A673 (cell line): Measurements from ENCODE around the gene STAG1. TPM values are rescaled to one million over a fixed set of nuclear protein-coding genes. Genes with fewer than 3 reads are reported as not detected.

ENCODE experiments used
- BruUV-seq: library from RNA; stranded (reverse); fragments of 400-500 nt; replicated peaks from 2 replicates; lab custom pipeline; 2021; lab: Mats Ljungman, UMichigan
- CTCF ChIA-PET: fragments of 300-600 bp; sonication (Branson Sonifier 250); formaldehyde crosslinking; loops from one replicate; lab custom pipeline; 2022; ENCODE audit warnings: antibody characterized with exemption; lab: Charles Lee
- POLR2A ChIA-PET: fragments of 300-600 bp; sonication (Branson Sonifier 250); formaldehyde crosslinking; loops from one replicate; lab custom pipeline; 2022; ENCODE audit warnings: antibody characterized with exemption; ENCODE audit not compliant: low non-redundant PET; lab: Charles Lee
- DNase-seq: peaks from one replicate; pipeline ENCODE4 v3.0.0-alpha.2; 2015; ENCODE audit warnings: low spot score
- H3K27ac ChIP-seq: fragments of 200-600 bp; sonication (generic); 2 replicates; pipeline ENCODE4 v1.5.1; 2016; ENCODE audit warnings: mixed run types, low read depth, mild to moderate bottlenecking, mixed read lengths, antibody characterized with exemption, low read length; ENCODE audit not compliant: poor library complexity, severe bottlenecking
- H3K27me3 ChIP-seq: fragments of 200-600 bp; sonication (generic); replicated peaks from 2 replicates; pipeline ENCODE4 v1.6.1; 2017; ENCODE audit warnings: mixed run types, low read depth, mild to moderate bottlenecking, mixed read lengths, antibody characterized with exemption, low read length; ENCODE audit not compliant: insufficient read depth, poor library complexity
- H3K36me3 ChIP-seq: fragments of 200-600 bp; sonication (generic); 2 replicates; pipeline ENCODE4 v1.6.1; 2016; ENCODE audit warnings: mixed run types, mild to moderate bottlenecking, mixed read lengths, antibody characterized with exemption, low read length; ENCODE audit not compliant: insufficient read depth, poor library complexity, severe bottlenecking
- H3K4me1 ChIP-seq: fragments of 200-600 bp; sonication (generic); 2 replicates; pipeline ENCODE4 v1.6.1; 2017; ENCODE audit warnings: mixed run types, mild to moderate bottlenecking, mixed read lengths, antibody characterized with exemption, low read length; ENCODE audit not compliant: insufficient read depth, poor library complexity, severe bottlenecking
- H3K4me3 ChIP-seq: fragments of 200-600 bp; sonication (generic); 2 replicates; pipeline ENCODE4 v1.5.1; 2016; ENCODE audit warnings: low read depth, mixed run types, mild to moderate bottlenecking, mixed read lengths, low read length; ENCODE audit not compliant: poor library complexity, severe bottlenecking
- H3K9me3 ChIP-seq: fragments of 200-600 bp; sonication (generic); 2 replicates; pipeline ENCODE4 v1.6.1; 2016; ENCODE audit warnings: mixed run types, low read depth, mild to moderate bottlenecking, mixed read lengths, antibody characterized with exemption, low read length; ENCODE audit not compliant: poor library complexity, severe bottlenecking
- CTCF ChIP-seq: fragments of 300-800, 200-600 bp; sonication (generic); conservative IDR thresholded peaks from 2 replicates; pipeline ENCODE4 v1.5.1; 2017; ENCODE audit warnings: low read depth, mild to moderate bottlenecking, antibody characterized with exemption, low read length, moderate library complexity, mixed read lengths
- EZH2 ChIP-seq: fragments of 200-600 bp; sonication (generic); IDR thresholded peaks from 2 replicates; pipeline ENCODE4 v1.6.1; 2017; ENCODE audit warnings: borderline replicate concordance, low read depth, mild to moderate bottlenecking, mixed read lengths, antibody characterized with exemption, low read length; ENCODE audit not compliant: poor library complexity, severe bottlenecking
- intact Hi-C: fragments of 100-400 bp; cut with micrococcal nuclease; formaldehyde crosslinking; loops from one replicate; pipeline ENCODE4 v1.10.0; 2022; ENCODE audit not compliant: unreplicated experiment
- total RNA-seq: library from RNA; stranded (reverse); gene quantifications from 2 replicates; pipeline ENCODE4 v1.2.3, GENCODE V29; 2021

Gene STAG1
- total RNA-seq, 1 experiment from 2014 or later: 47.4 TPM

- Histone ChIP-seq H3K27ac (no peak overlapping the region), H3K9me3 (no peaks in the 10 kb centered on the region), H3K27me3 (no peaks in the 10 kb centered on the region), H3K4me3 (no peak overlapping the region), H3K36me3 (no peaks in the 10 kb centered on the region), H3K4me1 (peaks cover 8% of the 10 kb centered on the region)
- BruUV-seq: no TSS peak
- intact Hi-C loops: no loop called here
- DNase-seq: peak; percentile 32
- TF ChIP-seq CTCF (no peak), EZH2 (no peak)
- CTCF ChIA-PET: interaction anchor here (0.7 to 1.0 kb wide), 2 partner anchors 60 to 386 kb away, joined by 3 to 4 read pairs; partner anchors contain the start of gene STAG1
- POLR2A ChIA-PET: interaction anchor here (0.7 kb wide), 1 partner anchor 11 kb away, joined by 4 read pairs; no protein-coding TSS in a partner anchor
Observed at GRCh38 chr3:136366289-136366688, 385.9 kb downstream of the STAG1 start.

- POLR2A ChIA-PET: no interaction called here
Observed at GRCh38 chr3:136353461-136353860, 398.7 kb downstream of the STAG1 start.

GRCh38 chr3:136351905-136352304 lies 400.3 kb downstream of the STAG1 start:
- no TSS peak for BruUV-seq
- DNase-seq: no peak
- Histone ChIP-seq H3K9me3 (no peaks in the 10 kb centered on the region), H3K27me3 (no peaks in the 10 kb centered on the region), H3K27ac (no peak overlapping the region), H3K36me3 (no peaks in the 10 kb centered on the region), H3K4me1 (no peaks in the 10 kb centered on the region), H3K4me3 (no peak overlapping the region)
- POLR2A ChIA-PET: no interaction called here
- TF ChIP-seq EZH2 (no peak), CTCF (peak; percentile 42)
- CTCF ChIA-PET: interaction anchor here (0.5 to 0.8 kb wide), 2 partner anchors 160 to 680 kb away, joined by 3 to 6 read pairs; no protein-coding TSS in a partner anchor
- intact Hi-C loops: no loop called here

More at GRCh38 chr3:136353461-136353860, 398.7 kb downstream of the STAG1 start:
- H3K27ac ChIP-seq: no peak overlapping the region
- no peak for TF ChIP-seq EZH2
- TF ChIP-seq CTCF: no peak
- H3K36me3 ChIP-seq: no peaks in the 10 kb centered on the region
- no peaks in the 10 kb centered on the region for H3K9me3 ChIP-seq
- intact Hi-C loops: no loop called here
- no peak overlapping the region for H3K4me3 ChIP-seq
- no TSS peak for BruUV-seq
- DNase-seq: no peak
- no peaks in the 10 kb centered on the region for H3K4me1 ChIP-seq
- CTCF ChIA-PET: no interaction called here
- H3K27me3 ChIP-seq: no peaks in the 10 kb centered on the region
